Measurements from ENCODE around the gene NEK2.

The NEK2 gene

DNA sequence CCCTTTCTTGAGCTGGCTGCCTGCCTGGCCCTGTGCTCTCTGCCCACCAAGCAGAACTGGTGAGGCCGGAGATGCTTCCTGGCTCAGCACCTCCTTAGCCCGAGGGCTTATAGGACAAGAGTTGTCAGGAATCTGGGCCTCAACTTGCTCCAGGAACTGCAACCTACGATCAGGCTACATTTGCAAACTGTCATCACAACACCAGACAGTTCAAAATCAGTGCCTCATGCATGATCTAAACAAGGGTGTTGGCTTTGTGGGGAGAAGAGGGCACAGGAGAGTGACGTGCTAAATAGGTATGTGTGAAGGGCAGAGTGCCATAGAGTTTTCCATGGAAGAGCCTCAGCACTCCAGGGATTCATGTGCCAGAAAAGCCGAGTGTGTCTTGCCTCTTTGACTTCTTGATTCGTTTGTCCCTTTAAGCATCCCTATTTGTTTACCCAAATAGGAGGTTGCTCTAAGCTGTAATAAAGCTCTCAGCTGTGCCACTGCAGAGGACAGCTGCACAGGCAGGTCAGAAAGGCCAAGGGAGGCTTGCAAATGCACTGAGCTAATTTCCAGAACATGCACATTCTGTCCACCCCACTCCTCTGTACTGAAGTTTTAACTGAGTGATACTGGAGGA is 30.2 kb upstream of the NEK2 start:
- DNase-seq (ENCODE audit: low spot score): no peak
- TF ChIP-seq, protein P1, sequence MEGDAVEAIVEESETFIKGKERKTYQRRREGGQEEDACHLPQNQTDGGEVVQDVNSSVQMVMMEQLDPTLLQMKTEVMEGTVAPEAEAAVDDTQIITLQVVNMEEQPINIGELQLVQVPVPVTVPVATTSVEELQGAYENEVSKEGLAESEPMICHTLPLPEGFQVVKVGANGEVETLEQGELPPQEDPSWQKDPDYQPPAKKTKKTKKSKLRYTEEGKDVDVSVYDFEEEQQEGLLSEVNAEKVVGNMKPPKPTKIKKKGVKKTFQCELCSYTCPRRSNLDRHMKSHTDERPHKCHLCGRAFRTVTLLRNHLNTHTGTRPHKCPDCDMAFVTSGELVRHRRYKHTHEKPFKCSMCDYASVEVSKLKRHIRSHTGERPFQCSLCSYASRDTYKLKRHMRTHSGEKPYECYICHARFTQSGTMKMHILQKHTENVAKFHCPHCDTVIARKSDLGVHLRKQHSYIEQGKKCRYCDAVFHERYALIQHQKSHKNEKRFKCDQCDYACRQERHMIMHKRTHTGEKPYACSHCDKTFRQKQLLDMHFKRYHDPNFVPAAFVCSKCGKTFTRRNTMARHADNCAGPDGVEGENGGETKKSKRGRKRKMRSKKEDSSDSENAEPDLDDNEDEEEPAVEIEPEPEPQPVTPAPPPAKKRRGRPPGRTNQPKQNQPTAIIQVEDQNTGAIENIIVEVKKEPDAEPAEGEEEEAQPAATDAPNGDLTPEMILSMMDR (IDR thresholded peaks at IDR 0.05; ENCODE audit: extremely low read depth, insufficient read depth, missing control alignments): no peak
- in situ Hi-C loops (cut with MboI; ENCODE audit: low pct_unique_long_range_greater_than_20kb, low sequenced_read_pairs, unreplicated experiment): no loop called here

DNA sequence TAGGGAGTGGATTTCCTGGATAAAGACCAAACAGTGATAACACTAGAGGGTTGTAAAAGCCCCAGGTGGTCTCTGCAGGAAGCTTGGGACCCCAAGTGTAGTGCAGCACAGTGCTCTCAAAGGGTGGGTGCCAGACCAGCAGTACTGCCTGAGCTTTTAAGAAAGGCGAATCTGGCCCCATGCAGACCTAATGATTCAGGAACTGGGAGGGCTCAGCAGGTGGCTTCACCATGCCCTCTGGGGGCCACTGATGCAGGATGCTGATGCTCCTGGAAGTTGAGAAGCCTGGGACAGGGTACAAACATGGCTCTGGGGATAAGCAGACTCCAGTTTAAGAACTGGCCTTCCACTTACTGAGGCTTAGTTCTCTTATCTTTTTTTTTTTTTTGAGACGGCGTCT is 29.1 kb upstream of the NEK2 start:
- TF ChIP-seq, protein P1 (IDR thresholded peaks at IDR 0.05; ENCODE audit: extremely low read depth, insufficient read depth, missing control alignments): no peak
- in situ Hi-C loops (cut with MboI; ENCODE audit: low pct_unique_long_range_greater_than_20kb, low sequenced_read_pairs, unreplicated experiment): no loop called here

DNA sequence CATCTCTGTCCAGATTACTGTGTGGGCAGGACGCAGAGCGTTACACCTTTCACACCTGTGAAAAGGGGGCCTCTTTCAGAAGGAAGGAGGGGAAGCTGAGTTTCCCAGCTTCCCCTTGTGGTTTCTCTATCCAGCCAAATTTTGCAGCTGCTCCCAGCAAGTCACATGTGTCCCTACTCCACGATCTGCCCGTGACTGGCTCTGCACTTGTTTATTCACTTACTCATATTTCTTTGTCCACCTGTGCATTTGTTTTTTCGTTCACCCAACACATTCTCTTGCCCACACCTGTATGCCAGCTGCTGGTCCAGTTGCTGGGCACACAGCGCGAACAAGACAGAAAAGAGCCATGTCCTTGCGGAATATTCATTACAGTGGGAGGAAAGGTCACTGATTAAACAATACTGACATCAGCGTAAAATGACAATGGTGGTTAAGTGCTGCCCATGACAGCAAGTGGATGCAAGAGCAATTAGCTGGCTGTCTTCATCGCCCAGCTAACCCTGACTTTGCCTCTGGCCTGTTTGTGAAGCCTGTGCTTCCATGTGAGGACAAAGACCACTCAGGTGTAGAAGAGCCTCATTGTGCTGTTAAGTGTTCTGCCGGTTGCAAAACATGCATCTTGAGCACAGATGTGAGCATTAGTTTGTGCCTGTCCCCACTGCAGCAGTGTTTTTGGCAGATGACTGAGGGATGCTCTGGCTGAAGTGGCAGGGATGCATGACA is 28.6 kb upstream of the NEK2 start:
- TF ChIP-seq, protein P1 (IDR thresholded peaks at IDR 0.05; ENCODE audit: extremely low read depth, insufficient read depth, missing control alignments): no peak
- no peak for DNase-seq (ENCODE audit: low spot score)
- in situ Hi-C loops (cut with MboI; ENCODE audit: low pct_unique_long_range_greater_than_20kb, low sequenced_read_pairs, unreplicated experiment): no loop called here

More for the DNA sequence above, 29.1 kb upstream of the NEK2 start:
- DNase-seq (ENCODE audit: low spot score): no peak

DNA sequence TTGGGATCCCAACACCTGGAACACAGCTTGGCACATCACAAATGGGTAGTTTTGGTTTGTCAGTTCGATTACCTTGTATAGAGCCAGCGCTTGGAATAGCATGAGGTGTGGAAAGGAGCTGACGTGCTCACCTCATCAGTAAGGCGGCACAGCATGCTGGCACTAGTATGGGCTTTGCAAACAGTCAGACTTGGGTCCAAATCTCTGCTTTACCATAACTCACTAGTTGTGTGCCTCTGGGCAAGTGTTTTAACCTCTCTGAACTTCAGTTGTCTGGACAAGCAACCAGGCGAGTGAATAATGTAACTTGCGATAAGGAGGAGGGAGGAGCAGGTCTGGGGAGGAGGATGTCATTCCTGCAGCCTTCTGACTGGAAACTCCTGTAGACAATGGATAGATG is 26.3 kb upstream of the NEK2 start:
- in situ Hi-C loops (cut with MboI; ENCODE audit: low pct_unique_long_range_greater_than_20kb, low sequenced_read_pairs, unreplicated experiment): no loop called here
- TF ChIP-seq, protein P1 (IDR thresholded peaks at IDR 0.05; ENCODE audit: extremely low read depth, insufficient read depth, missing control alignments): no peak
- no peak for DNase-seq (ENCODE audit: low spot score)

DNA sequence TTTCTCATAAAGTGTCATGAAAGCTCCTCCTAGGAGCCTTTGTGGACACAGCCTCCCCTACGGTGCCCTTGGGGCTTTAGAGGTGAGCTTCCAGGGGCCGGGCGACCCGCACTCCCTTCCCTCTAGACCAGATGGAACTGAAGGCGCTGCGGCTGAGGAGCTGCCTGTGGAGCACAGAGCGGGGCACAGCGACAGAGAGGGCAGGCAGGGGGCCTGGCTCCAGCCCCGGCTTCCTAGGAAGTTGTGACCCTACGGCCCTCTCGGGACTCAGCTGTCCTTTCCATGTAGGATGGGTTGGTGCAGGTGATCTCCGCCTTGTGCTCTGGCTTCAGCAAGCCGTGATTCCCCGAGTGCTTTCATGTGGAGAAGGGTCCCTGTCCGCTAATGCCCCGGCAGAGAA is 23.6 kb upstream of the NEK2 start:
- in situ Hi-C loops (cut with MboI; ENCODE audit: low pct_unique_long_range_greater_than_20kb, low sequenced_read_pairs, unreplicated experiment): loop anchor here (25.0 kb wide), 1 partner anchor 663 kb away; no protein-coding TSS in a partner anchor
- DNase-seq (ENCODE audit: low spot score): no peak

DNA sequence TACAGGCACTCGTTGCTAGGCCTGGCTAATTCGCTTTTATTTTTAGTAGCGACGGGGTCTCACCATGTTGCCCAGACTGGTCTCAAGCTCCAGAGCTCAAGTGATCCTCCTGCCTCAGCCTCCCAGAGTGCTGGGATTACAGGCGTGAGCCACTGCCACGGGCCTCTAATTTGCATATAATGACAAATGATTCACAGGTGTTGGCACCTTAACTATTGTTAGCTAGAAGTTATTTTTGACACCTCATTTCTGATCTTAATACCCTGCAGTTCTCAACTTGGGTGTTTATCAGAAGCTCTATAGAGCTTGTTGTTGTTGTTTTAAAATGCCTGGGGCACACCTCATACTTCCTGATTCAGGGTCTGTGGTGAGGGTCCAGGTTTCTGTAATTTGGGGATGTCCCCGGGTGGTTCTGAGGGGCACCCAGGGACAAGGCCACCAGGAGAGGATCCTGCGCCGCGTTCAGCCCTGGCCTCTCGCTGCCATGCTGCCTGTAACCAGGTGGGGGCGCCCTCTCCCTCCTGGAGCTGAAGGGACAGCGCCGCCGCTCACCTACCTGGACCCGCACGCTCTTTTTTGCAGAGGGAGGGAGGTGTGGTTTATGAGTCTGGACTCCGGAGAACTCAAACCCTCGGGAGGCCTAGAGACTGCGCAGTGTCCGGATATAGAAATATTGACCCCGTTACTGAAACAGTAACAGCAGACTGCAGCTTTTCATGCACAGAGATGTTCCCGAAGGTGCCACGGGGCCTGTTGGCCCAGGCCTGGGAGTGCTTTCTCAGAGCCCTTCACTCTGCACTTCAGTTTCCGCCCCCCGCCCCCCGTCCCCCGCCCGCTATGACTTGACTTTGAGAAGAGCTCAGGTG is 23.0 kb upstream of the NEK2 start:
- in situ Hi-C loops (cut with MboI; ENCODE audit: low pct_unique_long_range_greater_than_20kb, low sequenced_read_pairs, unreplicated experiment): loop anchor here (25.0 kb wide), 1 partner anchor 664 kb away; no protein-coding TSS in a partner anchor
- DNase-seq (ENCODE audit: low spot score): peak; percentile 74
- TF ChIP-seq, protein P1 (IDR thresholded peaks at IDR 0.05; ENCODE audit: extremely low read depth, insufficient read depth, missing control alignments): peak; percentile 99

More for the DNA sequence above, 23.6 kb upstream of the NEK2 start:
- TF ChIP-seq, protein P1 (IDR thresholded peaks at IDR 0.05; ENCODE audit: extremely low read depth, insufficient read depth, missing control alignments): no peak
